Measurements from ENCODE around the gene ALPI.

ALPI gene

GRCh38 chr2:232502911-232503808 lies 47.2 kb downstream of the ALPI start:
- no peak for DNase-seq

- DNase-seq = no peak
Observed at GRCh38 chr2:232503809-232504323, 47.9 kb downstream of the ALPI start.

- no peak for DNase-seq
Observed at GRCh38 chr2:232504438-232504837, 48.5 kb downstream of the ALPI start.

GRCh38 chr2:232505856-232506255 lies 49.9 kb downstream of the ALPI start:
- DNase-seq = no peak

- no peak for DNase-seq
Observed at GRCh38 chr2:232506709-232507108, 50.8 kb downstream of the ALPI start.

- DNase-seq = no peak
Observed at GRCh38 chr2:232508251-232508650, 52.3 kb downstream of the ALPI start.

All from activated CD4-positive, CD25-positive, alpha-beta regulatory T cell (primary cell).